Inflammatory macrophage (primary cell): Measurements from ENCODE around the gene RYK.
"Not testable (repeated sequence)": the region's sequence is repeated elsewhere in the genome, so short reads cannot be mapped to it uniquely, and the experiment has no call there.

ENCODE experiments used
- DNase-seq, 2 donors: peaks; one replicate each; pipeline ENCODE4 v3.0.0-alpha.2; 2020 to 2022

Gene RYK

DNA sequence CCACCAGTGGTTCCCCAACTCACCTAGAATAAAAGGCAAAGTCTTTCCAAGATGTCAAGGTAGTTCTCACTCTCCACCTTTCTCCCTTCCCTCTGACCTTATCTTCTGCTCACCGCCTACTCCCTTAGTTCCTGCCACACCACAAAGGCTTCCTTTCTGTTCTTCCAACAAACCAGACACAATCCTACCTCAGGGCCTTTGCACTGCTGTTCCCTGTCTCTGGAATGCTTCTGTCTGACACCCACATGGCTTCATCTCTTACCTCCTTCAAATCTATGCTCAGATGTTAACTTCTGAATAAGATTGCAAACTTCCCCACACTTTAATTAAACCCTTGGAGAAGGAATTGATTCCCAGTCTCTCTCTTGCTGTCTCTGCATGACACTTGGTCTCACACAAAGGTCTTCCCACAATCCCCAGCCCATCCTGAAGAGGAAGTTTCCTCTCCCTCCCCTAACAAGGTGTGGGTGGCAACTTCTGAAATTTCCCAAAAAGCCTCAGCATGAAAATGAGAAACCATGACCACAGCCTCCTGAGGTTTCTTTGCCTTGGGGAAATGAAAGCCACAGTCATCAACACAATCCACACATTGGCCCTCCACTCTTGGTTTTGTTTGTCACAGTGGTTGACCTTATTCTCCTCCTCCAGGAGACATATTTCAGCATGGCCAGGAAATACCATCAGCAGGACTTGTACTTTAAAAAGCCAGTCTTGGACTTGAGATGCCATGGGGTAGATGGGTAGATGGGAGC is 3.0 kb upstream of the RYK start:
- DNase-seq, result peak; percentile 85 to 95

DNA sequence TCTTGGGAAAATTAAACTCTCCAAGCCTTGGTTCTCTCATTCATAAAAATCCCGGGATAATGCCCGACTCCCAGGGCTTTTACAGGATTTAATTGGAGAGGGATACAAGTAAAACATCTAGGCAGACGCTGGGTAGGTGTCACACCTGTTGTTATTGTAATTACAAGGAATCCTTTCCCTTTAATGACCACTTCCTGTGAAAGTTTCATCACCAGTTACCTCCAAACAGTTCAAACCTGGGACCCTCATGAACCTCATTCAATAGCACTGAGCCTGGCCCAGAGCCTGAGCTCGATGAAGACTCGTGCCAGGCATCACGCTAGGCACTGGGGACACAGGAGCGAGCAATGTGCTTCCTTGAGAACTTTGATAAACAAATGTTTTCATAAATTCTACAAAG is 2.1 kb upstream of the RYK start:
- DNase-seq, result no peak

DNA sequence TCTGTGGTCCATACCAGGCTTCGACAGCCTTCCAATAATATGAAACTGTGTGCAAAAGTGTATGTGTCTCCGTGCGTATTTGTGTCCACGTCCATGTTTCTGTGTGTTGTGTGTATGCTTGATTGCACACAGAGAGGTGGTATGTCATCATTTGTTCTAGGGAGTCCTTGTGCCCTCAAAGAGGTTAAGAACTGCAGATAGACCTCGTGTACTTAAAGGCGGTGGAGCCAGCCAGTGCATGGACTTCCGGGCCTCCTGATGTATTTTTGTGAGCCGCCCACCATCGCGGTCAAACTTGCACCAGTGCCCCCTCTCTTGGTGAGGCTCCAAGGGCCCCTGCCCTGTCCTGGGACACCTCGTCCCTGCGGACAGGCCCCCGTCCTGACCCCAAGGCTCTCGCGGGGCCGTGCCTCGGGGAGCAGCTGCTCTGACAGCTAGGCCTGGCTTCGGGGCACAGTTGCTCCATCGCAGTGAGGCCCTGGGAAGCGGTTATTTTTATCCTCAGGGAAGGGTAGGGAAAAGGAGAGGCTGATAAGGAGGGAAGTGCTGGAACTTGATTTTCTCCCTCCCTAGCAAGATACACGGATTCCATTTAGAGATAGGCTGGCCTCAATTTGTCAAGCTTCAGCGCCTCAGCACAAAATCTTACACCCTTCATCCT is 1.2 kb upstream of the RYK start:
- DNase-seq, result no peak

DNA sequence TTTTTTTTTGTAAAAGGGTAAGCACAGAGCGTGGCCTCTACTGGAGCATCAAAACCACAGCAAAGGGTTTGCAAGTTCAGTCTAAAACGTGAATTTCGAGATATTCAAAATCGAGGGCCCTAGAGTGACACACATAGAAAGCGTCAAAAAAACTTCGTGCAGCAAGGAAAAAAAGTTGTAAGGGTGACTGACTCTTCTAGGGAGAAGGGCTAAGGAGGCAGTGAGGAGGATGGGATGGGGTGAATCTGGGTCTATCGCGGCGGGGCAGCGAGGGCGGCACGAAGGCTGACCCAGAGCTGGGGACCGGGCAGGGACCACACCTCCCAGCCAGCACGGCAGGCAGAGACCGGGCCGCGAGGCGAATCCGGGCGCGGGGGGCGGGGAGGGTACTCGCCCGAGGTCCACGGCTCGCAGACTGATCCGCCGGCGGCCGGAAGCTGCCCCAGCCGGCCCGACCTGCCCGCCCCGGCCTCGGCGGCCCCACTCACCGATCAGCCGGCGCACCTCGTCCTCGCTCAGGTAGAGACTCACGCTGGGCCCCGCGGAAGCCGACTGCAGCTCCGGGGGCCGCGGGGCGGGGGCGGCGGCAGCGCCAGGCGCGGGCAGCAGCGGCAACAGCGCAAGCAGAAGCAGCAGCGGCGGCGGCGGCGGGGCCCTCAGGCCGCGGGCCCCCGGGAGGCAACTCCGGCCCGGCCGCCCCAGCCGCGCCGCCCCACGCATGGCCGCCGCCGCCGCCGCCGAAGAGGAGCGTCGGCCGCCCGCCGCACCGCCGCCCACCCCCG is 533 bp downstream of the RYK start:
- peak in 1 of 2 donors; percentile 42 for DNase-seq

DNA sequence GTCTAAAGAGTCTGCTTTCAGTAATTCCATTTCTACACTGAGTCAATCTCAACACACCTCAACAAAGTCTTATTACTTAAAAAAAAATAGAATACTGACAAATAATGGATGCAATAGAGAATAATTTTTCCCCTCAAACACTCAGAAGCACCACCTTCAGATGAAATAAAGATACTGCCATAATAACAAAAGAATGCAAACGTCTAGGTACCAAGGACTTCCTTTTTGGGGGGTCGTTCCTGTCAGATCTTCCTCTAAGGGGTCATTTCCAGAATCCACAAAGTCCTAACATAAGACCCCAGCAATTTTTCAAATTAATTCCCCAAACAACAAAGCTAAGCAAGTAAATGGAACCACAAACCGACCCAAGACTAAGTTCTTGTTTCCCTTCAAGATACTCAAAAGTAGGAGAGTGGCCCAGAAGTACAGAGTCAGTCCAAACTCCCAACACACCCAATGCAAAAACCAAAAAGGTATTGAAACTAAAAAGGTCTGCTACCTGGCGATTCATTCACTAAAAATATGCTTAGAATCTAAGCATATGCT is 1.3 kb downstream of the RYK start:
- no peak for DNase-seq

DNA sequence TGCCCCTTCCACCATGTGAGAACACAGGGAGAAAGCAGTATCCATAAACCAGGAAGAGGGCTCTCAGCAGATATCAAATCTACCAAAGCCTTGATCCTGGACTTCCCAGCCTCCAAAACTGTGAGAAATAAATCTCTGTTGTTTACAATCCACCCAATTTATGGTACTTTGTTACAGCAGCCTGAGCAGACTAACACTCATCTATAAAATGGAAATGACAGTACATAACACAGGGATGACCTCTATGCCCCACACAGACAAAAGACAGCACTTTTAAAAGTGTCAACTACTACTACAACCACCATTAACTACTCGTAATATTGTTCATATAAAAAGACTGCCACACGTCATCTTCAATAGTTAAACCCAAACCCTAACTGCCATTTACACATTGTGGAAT is 5.7 kb downstream of the RYK start:
- no peak for DNase-seq

DNA sequence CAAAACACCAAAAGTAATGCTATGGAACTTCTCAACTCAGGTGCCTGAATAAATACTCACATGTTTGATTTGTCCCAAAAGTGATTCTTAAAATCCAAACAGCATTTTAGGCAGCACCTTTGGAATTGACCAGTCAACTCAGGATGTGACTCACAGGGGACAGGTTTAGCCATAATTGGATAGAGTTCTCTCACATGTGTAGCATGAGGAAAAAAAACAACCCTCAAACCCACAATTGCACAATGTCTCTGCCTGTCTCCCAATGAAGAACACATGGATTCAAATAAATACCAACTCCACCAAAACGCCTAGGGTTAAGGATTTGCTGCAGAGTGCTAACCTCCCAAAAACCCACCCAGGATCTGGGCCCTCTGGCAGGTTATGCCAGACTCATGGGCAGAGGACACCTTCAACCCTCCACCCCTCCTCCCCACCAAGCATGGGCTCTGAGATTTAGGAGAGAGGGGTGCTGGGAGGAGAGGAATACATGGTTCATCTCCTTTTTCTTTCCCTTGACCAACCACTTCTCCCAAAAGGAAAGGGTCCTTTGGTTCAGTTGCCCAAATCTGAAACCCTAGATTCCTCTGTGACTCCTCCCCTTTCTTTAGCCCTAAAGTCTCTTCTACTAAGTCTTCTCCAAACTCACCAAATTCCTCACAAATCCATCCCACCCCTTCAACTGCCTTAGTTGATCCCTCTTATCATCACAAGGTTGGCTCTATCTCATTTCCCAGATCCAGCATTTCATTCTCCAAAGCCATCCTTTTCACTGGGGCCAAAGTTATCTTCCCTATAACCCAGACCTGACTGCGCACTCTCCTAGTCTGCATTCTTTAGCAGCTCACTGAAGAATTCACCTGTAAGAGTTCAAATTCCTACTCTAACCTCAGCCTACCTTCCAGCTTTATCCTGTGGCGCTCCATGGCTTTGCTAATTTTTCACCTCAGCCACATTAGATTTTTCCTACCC is 7.7 kb downstream of the RYK start:
- DNase-seq, result peak; percentile 36 to 53

DNA sequence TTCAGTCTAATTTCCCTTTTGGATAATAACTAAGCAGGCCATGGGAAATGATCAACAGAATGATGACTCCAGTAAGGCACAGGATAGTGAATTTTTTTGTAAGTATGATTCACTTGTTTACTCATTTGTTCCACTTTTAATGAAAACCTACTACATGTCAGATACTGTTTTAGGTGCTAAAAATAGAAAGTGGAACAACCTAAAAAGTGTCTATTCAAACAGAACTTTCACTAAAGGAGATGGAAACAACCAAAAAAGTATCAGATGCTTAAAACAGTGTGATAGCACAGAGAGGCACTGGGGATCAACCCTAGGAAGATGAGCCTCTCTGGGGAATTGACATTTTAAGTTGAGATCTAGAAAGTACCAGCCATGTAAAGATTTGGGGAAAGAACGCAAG is 11.1 kb downstream of the RYK start:
- DNase-seq, result peak in 1 of 2 donors; percentile 38

DNA sequence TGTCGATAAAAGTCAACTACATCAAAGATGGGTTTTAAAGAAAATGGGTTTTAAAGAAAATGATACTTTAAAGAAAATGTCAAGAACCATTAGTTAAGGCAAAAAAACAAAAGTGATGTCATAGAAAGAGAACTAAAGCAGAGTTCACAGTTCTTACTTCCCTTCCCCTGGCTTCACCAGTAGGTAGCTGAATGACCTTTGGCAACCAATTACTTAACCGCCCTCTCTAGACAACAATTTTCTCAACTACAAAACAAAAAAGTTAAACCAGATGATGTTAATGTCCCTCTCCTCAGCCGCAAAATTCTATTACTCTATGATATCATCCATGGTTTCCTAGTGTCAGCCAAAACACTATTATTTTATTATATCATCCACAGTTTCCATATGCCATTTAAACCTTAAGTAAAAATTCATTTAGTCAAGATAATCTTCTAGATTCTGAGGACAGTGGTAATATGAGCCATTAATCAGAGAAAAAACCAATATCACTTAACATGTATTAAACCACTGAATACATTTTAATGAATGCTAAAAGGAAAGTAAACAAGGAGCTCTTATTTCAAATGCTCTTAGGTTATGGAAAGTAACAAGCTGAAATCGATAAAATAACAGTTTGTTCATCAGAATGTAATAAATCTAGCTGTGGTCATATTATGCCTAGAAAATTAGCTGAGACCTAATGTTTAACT is 13.1 kb downstream of the RYK start:
- peak; percentile 53 to 66 for DNase-seq

DNA sequence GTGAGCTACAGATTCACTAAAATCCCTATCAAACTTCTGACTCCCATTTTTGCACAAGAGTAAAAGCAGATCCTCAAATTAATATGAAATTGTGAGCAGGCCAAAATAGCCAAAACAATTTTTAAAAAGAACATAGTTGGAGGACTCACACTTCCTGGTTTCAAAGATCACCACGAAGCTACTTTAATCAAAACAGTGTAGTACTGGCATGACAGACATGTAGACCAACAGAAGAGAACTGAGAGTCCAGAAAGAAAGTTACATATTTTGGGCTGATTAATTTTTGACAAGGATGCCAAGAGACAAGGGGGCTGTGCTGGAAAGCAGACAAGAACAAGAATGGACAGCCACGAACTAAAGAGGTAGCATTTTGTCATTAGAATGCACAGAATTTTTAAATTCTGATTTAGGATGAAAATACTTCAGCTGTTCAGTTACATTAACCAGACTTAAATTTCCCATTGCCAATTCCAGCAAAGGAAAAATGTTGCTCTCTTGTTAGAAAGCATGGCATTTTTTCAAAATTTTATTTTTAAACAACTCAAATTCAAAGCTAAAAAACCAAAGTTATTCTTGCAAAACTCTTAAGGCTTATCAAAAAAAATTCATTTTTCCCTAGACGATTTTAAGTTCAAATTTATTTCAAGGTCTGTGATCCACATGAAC is 14.0 kb downstream of the RYK start:
- DNase-seq, result no peak

DNA sequence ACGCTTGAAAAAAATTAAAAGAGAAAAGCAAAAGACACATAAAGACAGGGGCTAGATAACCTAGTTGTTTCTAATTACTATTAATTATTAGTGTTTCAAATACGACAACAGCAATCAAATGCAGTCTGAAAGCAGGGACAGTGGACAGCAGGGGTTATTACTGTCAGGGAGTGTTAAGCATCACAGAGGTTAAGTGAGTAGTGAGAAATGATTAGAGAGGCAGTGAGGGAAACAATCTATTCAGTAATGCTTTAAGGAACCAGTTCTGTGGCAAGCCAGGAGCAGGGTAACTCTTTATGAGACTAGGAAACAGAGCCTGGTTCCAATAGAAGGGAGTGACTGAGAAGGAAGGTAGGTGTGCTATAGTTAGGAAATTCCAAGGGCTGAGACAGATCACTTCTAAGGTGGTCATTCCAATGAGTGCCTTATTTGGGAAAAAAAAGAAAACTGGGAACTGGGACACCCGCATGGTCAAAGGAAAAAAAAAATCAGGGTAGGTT is 15.0 kb downstream of the RYK start:
- no peak for DNase-seq

DNA sequence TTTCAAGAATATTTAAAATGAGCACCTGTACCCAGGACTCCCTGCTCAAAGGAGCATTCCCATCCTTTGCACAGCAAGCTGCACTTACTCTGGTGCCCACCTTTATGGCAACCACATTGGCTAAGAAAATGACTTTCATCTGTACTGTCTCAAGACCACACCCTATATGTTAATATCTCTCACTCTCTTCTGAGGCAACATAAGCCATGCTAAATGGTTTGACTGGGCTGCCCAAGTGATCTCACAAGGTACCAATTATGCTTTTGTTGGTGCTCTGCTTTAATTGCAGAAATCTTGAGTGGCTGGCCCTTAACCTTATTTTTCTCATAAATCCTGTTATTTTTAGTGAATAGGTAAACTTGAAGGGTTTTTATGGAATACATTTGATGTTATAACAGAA is 17.7 kb downstream of the RYK start:
- no peak for DNase-seq

DNA sequence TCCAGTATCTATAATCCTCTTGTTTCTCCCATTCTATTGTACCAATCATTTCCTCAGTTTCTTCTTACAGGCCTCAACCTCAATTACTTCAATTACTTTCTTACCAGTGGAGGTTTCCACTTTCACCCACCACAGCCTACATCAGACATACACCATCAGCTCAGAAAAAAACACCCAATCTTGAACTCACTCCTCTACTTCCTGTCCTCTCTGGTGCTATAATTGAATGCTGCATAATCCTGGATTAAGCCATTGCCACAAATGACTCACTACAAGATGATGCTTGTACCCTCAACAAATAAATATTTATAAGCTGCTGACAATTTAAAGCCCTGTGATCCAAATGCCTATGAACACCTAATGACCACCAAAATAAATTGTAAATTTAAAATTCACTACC is 18.5 kb downstream of the RYK start:
- DNase-seq, result peak; percentile 38 to 55

DNA sequence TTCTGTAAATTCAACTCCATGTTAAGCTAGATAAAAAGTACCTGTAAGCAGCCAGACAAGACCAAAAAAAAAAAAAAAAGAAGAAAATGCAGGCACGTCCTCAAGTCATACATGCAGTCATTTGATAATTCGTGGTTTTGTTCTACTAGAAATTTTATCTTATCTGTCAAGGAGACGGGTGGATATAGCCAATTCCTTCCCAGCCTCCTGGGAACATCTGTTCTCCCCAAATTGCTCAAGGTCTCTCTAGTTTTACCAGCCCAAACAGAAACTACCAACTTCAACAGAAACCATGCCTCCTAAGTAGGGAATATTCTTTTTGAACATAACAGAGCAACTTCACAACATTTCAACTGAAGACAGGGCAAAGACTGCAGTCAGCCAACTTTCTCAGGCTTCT is 19.5 kb downstream of the RYK start:
- DNase-seq, result no peak

DNA sequence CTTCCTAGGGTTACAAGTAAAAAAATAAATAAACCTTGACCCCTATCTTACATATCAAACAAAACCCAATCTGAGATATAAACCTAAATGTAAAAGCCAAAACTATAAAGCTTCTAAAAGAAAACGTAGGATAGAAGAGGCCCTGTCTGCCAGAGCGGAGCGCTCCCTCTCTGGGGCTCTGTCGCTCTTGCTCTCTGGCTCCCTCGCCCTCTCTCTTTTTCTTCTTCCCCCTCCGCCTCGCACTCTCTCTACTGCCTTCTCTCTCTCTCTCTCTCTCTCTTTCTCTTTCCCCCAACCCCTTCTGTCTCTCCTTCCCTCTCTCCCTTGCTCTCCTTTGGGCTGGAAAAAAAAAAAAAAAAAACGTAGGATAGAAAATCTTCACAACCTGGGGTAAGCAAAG is 21.6 kb downstream of the RYK start:
- no peak for DNase-seq

DNA sequence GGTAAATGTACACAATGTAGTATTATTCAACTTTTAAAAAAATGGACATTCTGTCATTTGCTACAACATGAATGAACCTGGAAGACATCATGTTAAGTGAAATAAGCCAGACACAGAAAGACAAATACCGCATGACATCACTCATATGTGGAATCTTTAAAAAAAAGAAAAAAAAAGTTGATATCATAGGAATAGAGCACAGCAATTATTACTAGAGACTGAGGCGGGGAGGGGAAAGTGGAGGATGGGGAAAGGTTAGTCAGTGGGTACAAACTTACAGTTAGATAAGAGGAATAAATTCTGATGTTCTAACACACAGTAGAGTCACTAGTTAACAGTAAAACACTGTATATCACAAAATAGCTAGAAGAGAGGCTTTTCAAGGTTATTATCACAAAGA is 22.2 kb downstream of the RYK start:
- DNase-seq, result no peak

DNA sequence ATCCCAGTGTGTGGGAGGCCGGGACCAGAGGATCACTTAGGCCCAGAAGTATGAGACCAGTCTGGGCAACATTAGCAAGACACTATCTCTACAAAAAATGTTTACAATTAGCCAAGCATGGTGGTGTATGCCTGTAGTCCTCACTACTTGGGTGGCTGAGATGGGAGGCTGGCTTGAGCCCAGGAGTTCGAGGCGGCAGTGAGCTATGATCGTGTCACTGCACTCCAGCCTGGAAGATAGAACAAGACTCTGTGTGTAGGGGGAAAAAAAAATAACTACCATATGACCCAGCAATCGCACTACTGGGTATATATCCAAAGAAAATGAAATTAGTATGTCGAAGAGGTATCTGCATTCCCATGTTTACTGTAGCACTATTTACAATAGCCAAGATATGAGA is 22.6 kb downstream of the RYK start:
- DNase-seq, result no peak

DNA sequence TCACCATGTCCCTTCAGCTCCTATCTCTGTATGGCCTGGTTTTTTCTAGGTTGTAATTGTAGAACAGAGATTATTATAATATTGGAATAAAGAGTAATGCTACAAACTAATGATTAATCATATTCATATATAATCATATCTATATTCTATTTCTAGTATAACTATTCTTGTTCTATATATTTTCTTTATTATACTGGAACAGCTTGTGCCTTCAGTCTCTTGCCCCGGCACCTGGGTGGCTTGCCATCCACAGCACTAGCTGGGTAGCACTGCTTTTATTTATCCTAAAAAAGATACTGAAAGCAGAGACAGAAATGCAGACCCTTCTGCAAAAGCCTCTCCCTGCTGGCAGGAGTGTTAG is 25.9 kb downstream of the RYK start:
- not testable (repeated sequence) for DNase-seq

DNA sequence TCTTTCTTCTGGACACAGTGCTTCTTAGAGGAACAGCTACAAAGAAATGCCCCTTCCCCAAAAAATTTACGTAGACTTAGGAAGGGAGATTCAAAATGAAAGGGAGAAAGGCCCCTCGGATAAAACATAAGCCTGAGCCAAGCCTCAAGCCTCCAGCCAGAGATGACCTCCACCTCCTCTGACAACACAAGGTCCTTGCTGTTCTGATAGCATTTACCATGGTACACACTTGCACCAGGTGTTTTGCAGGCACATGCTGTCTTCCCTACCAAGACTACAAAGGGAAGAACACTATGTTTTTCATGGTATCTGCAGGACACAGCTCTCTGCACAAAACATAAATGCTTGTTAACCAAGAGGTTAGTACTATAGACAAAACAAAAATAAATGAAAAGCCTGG is 27.8 kb downstream of the RYK start:
- no peak for DNase-seq

DNA sequence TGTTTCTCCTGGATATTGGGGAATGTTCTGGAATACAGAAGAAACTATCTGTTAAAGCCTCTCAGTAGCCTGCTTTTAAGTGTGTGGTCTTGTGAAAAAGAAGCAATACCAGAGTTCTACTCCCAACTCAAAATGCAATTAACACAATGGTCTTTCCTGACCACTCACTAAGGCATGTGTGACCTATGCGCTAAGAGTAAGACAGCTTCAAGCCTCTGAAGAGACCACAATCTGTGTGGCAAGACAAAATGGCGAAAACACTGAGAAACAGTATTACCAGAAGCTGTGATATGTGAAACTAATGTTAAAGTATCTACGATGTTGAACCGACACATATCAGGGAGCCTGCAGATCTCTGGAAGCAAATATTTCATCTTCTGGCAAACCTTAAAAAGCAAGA is 33.8 kb downstream of the RYK start:
- DNase-seq, result no peak

DNA sequence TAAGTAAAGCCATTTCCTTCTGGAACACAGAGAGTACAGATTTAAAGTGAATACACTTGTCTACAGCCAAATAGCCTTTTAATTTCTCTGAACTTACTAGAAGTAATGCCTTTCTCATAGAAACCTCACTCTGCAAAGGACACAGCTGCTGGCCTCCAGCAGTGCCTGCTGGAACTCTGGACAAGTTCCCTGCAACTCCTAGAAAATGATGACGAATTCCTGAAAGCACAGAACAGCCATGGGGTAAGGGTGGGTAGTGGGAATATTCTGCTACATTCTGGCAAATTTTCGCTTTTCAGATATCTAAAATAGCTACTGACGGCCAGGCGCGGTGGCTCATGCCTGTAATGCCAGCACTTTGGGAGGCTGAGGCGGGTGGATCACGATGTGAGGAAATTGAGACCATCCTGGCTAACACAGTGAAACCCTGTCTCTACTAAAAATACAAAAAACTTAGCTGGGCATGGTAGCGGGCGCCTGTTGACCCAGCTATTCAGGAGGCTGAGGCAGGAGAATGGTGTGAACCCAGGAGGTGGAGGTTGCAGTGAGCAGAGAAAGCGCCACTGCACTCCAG is 34.4 kb downstream of the RYK start:
- DNase-seq, result no peak
